Thyroid gland (tissue), 4 donors: ENCODE results near the gene NHERF2. TPM values are rescaled to one million over a fixed set of nuclear protein-coding genes. Genes with fewer than 3 reads are reported as not detected.

Experiments
- DNase-seq, 2 donors: peaks; one replicate each; pipeline ENCODE4 v3.0.0-alpha.2; 2019
- H3K27ac ChIP-seq, 3 donors: fragments of 200-600 bp; sonication (generic); 1 replicate in 2 of 3; 2 replicates in 1 of 3; pipeline ENCODE4 v1.5.1; 2016 to 2019; ENCODE audit warnings: mild to moderate bottlenecking in 1 of 3, moderate library complexity in 1 of 3
- H3K27me3 ChIP-seq: fragments of 200-600 bp; sonication (generic); one replicate; pipeline ENCODE4 v1.5.1; 2019
- H3K36me3 ChIP-seq, 2 donors: fragments of 200-600 bp; sonication (generic); one replicate each; pipeline ENCODE4 v1.5.1; 2016 to 2019
- H3K4me1 ChIP-seq, 2 donors: fragments of 200-600 bp; sonication (generic); one replicate each; pipeline ENCODE4 v1.5.1; 2017 to 2019
- H3K4me3 ChIP-seq, 3 donors: fragments of 200-600 bp; sonication (generic); replicated peaks in 1 of 3; 1 replicate in 2 of 3; 2 replicates in 1 of 3; pipeline ENCODE4 v1.5.1; 2016; ENCODE audit warnings: mild to moderate bottlenecking in 1 of 3
- H3K9me3 ChIP-seq: fragments of 200-600 bp; sonication (generic); one replicate; pipeline ENCODE4 v1.5.1; 2017
- POLR2A ChIP-seq, 2 donors: fragments of 450-650 bp; IDR thresholded peaks; one replicate each; pipeline ENCODE4 v1.6.1; 2017; ENCODE audit warnings: antibody characterized with exemption in 2 of 2, mild to moderate bottlenecking in 2 of 2, moderate library complexity in 1 of 2
- WGBS, 2 donors: methylation state at CpG; one replicate each; pipeline ENCODE4 v1.1.5; 2017; 5-methylcytosine and 5-hydroxymethylcytosine counted together
- intact Hi-C: fragments of 100-400 bp; cut with DNase I; formaldehyde crosslinking; loops from one replicate; pipeline ENCODE4 v1.15.1; 2023
- total RNA-seq, 4 donors: library from RNA; depleted of rRNA; stranded (reverse); fragments of >200 nt; gene quantifications; one replicate each; pipeline ENCODE4 v1.2.3, GENCODE V29; 2016
- TF ChIP-seq, protein P1 (sequence below), 6 experiments: fragments of 200-600 bp in 3 of 6; fragments of 450-650 bp in 3 of 6; sonication (generic) in 3 of 6; IDR thresholded peaks; one replicate each; pipeline ENCODE4 v1.5.1; 2016 to 2019; ENCODE audit warnings: antibody characterized with exemption in 6 of 6, mild to moderate bottlenecking in 2 of 6, inconsistent platforms in 1 of 6, moderate library complexity in 1 of 6

NHERF2 gene
- total RNA-seq, 4 donors from 2014 or later = 73.8 to 146 (median 81.6) TPM

DNA sequence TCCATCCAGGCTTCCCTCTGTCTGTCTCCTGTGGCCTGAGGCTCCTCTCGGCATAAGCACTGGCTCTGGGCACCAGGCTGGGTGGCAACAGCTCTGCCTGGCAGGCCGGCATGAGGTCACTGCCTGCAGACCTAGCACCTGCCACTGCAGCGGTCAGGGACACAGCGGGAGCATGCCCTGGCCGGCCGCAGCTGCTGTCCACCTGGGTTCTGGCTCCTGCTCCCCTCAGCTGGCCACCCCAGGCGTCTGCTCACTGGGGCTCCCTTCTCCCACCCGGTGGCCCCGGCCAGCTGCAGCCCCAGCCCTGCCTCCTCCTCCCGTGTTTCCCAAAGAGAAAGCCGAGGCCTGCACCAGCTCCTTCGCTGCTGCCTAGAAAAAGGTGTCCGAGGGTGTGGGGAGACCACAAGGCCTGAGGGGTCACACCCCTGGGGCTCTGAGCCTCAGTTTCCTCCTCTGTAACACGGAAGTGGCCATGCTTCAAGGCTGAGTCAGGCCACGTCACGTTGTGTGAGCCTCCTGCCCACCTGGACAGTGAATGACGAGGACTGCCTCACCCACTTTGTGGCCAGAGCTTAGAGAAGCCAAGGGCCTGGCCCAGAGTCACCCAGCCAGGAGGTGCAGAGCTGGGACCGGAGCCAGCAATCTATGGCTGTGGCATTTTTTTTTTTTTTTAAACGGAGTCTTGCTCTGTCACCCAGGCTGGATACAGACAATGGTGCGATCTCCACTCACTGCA, 14.3 kb downstream of the NHERF2 start:
- 59 to 79% methylated on average over 9 to 18 of the region's 20 CpGs for WGBS, 2 donors
- intact Hi-C loops = no loop called here
- Histone ChIP-seq H3K27ac (peak overlapping the region; percentile 82 to 97 (median 93)), H3K9me3 (no peaks in the 10 kb centered on the region), H3K27me3 (no peaks in the 10 kb centered on the region), H3K36me3 (peaks cover 0 to 8% of the 10 kb centered on the region in 2 donors), H3K4me3 (no peak overlapping the region), H3K4me1 (peaks cover 31 to 83% of the 10 kb centered on the region in 2 donors)
- TF ChIP-seq POLR2A (IDR thresholded peaks at IDR 0.05) = no peak
- TF ChIP-seq, protein P1, sequence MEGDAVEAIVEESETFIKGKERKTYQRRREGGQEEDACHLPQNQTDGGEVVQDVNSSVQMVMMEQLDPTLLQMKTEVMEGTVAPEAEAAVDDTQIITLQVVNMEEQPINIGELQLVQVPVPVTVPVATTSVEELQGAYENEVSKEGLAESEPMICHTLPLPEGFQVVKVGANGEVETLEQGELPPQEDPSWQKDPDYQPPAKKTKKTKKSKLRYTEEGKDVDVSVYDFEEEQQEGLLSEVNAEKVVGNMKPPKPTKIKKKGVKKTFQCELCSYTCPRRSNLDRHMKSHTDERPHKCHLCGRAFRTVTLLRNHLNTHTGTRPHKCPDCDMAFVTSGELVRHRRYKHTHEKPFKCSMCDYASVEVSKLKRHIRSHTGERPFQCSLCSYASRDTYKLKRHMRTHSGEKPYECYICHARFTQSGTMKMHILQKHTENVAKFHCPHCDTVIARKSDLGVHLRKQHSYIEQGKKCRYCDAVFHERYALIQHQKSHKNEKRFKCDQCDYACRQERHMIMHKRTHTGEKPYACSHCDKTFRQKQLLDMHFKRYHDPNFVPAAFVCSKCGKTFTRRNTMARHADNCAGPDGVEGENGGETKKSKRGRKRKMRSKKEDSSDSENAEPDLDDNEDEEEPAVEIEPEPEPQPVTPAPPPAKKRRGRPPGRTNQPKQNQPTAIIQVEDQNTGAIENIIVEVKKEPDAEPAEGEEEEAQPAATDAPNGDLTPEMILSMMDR (IDR thresholded peaks at IDR 0.05) = no peak
- DNase-seq = peak; percentile 84 to 87

DNA sequence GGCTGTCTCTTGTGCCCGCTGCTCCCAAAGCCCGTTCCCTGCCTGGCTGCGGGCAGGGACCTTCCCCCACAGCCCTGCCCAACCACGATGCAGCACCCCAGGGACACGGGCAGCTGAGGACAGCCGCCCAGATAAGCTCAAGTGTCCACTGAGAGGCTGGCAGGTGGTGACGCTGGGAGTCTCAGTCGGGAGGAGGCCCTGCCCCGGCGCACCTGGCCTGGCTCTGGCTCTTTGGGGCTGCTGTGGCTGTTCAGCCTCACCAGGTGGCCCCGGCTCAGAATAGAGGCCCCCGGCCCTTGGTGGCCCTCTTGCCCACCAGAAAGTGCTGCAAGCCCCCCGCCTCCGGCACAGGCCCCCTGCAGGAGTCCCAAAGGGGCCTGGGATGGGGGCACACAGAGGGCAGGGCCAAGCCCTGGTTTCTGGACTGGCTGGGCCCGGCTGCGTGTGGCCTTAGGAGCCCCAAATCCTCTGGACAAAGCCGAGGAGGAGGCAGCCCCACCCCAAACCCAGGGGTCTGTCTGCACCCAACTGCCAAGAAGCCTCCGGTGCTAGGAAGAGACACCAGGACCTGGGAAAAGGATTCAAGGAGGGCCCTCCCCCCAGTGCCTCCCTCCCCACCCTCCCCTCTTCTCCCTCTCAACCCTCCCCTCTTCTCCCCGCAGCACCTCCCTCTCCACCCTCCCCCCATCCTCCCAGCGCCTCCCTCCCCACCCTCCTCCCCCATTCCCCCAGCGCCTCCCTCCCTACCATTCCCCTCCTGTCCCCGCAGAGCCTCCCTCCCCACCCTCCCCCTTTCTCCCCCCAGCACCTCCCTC, 15.7 kb downstream of the NHERF2 start:
- no peaks in the 10 kb centered on the region for H3K9me3 ChIP-seq
- no peak overlapping the region for H3K4me3 ChIP-seq
- DNase-seq = peak; percentile 92
- TF ChIP-seq, protein P1 (IDR thresholded peaks at IDR 0.05) = peak in 1 of 6 experiments; percentile 4
- TF ChIP-seq POLR2A (IDR thresholded peaks at IDR 0.05) = peak in 1 of 2 donors; percentile 67
- peaks cover 0 to 1% of the 10 kb centered on the region in 2 donors for H3K36me3 ChIP-seq
- 35 to 41% methylated on average over 8 to 10 of the region's 22 CpGs for WGBS, 2 donors
- H3K27ac ChIP-seq = peak overlapping the region; percentile 82 to 97 (median 93)
- intact Hi-C loops = no loop called here
- H3K4me1 ChIP-seq = peaks cover 38 to 81% of the 10 kb centered on the region in 2 donors
- H3K27me3 ChIP-seq = no peaks in the 10 kb centered on the region

DNA sequence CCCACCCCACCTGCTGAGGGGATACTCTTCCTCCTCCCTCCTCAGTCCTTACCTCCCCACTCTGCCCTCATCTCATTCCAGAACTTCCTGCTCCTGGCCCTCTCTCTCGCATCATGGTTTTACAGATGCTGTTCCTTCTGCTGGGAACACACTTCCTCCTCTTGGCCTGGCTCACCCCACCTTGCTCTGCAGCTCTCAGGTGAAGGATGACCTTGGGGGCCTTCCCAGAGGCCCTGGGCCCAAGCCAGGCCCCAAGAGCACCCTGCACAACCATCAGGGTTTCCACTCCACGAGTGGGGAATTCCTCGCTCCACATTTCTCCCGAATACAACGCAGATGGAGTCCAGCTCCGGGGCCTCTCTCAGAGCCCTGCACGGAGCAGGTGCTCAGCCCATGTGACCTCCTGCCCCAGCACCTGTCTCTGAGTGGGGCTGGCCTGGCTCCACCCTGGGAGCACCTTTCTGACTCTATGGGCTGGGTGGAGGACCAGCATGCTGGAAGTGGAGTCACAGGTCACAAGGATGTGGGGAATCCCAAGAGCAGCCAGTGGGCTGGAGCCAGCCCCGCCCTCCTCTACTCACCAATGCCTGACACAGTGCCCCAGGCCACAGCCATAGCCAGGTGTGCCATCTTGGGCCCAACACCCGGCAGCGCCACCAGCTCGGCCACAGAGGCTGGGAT, 16.4 kb downstream of the NHERF2 start:
- peak; percentile 55 to 56 for DNase-seq
- no peaks in the 10 kb centered on the region for H3K36me3 ChIP-seq
- TF ChIP-seq, protein P1 (IDR thresholded peaks at IDR 0.05) = no peak
- no peak for TF ChIP-seq POLR2A (IDR thresholded peaks at IDR 0.05)
- no peak overlapping the region for H3K4me3 ChIP-seq
- H3K4me1 ChIP-seq = peaks cover 38 to 74% of the 10 kb centered on the region in 2 donors
- 72 to 89% methylated on average over 11 of the region's 11 CpGs for WGBS, 2 donors
- H3K9me3 ChIP-seq = no peaks in the 10 kb centered on the region
- peak overlapping the region; percentile 54 to 97 (median 82) for H3K27ac ChIP-seq
- intact Hi-C loops = no loop called here
- no peaks in the 10 kb centered on the region for H3K27me3 ChIP-seq

DNA sequence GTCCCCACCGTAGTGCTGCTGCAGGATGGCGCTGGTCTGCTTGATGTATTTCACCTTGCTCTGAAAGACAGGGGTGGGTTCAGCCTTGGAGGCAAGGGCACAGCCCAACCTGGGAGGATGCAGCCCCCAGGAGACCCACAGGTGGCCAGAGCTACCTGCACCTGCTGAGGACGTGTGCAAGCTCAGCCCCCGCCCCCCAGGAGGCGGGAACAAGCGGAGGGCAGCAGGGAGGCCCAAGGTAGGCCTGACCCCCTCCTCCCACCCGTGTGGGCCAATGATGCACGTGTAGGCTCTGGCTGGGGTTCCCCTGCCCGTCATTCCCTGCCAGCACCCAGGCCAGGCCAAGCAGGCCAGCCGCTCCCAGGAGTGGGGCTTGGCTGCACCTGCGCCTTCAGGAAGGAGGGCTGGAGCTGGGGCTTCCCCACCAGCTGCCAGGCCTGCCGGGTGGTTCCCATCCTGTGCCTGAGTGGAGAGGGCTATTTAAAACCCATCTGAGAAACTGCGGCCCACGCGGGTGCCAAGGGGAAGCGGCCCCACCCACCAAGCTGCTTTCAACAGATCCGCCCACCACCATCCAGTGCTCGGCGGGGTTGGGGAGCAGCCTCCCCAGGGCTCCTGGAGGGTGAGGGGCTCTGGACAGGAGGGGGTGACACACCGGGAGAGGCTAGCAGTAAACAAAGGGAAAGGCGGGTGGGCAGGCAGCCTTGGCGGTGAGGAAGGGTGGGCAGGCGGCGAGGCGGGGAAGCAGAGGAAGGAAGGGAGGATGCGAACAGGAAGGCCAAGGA, 17.2 kb downstream of the NHERF2 start:
- DNase-seq = peak in 1 of 2 donors; percentile 56
- H3K27ac ChIP-seq = peak overlapping the region in 2 of 3 donors; percentile 82 to 97
- peaks cover 45 to 73% of the 10 kb centered on the region in 2 donors for H3K4me1 ChIP-seq
- TF ChIP-seq, protein P1 (IDR thresholded peaks at IDR 0.05) = no peak
- no peak for TF ChIP-seq POLR2A (IDR thresholded peaks at IDR 0.05)
- WGBS, 2 donors = 78 to 95% methylated on average over 12 to 16 of the region's 26 CpGs
- H3K9me3 ChIP-seq = no peaks in the 10 kb centered on the region
- H3K4me3 ChIP-seq = no peak overlapping the region
- intact Hi-C loops = loop anchor here (2.0 kb wide), 1 partner anchor 17 kb away; the partner anchor contains the start of gene NHERF2
- H3K27me3 ChIP-seq = no peaks in the 10 kb centered on the region
- H3K36me3 ChIP-seq = no peaks in the 10 kb centered on the region
